HG03135 (cell line): ENCODE measurements around the gene PLPP3.

ENCODE experiments used
- ATAC-seq: cut with Tn5 transposase; IDR thresholded peaks from one replicate; pipeline ENCODE4 v1.9.1; 2021; ENCODE audit warnings: mild to moderate bottlenecking, moderate library complexity; ENCODE audit not compliant: unreplicated experiment

PLPP3 gene

DNA sequence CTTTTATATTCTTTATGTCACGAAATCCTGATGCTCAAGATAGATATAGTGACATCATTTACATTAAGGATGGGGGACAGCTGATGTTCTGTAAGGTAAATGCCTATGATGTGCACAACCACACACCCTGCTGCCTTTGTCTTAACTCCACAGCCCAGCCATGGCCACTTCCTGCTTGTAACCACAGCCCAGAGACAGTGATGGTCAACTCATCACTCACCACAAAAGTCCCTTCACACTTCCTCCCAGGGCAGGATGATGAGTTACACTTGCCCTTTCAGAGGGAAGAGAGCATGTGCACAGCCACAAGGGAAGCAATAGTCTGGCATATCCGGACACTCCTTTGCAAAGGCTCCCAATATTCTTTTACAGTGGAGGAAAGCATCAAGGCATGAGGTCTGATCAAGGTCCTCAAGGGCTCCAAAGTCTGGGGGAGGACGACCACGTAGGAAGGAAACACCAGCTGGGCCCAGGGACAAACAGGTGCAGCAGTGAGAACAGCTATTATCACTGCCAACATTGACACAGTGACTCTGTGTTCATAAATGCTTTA is 53.8 kb downstream of the PLPP3 start:
- ATAC-seq = peak; percentile 79

DNA sequence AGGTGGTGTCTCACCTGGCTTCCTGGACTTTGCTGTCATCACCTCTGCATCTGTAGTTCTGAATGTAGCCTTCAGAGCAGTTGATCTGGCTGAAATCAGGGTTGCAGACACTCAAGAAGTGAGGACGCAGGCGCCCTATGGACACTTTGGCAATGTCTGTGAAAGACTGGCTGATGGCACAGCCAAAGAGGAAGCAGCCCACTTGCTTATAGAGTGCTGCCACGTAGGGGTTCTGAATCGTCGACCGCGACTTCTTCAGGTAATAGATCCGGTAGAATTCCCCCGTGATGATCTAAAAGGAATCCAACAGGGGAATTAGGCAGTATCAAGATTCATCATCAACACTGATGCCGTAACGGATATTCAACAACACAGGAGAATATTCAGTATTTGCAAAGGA is 55.1 kb downstream of the PLPP3 start:
- no peak for ATAC-seq

DNA sequence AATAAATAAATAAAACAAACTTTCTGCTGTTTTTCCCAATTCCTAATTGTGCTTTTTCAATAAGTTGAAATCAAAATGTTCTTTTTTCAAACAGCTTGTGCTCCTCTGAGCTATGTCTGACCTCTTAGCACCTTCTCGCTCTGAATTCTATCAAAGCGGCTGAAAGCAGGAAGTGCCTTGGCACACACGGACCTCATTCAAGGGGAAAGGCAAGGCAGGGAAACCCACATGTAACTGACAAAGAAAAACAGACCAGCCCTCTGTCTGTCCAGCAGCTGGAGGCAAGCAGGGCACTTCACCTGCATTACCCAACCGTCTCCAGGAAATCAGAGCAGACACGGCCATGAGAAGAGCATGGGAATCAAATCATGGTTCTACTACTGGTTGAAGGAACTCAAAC is 56.7 kb downstream of the PLPP3 start:
- ATAC-seq = no peak

DNA sequence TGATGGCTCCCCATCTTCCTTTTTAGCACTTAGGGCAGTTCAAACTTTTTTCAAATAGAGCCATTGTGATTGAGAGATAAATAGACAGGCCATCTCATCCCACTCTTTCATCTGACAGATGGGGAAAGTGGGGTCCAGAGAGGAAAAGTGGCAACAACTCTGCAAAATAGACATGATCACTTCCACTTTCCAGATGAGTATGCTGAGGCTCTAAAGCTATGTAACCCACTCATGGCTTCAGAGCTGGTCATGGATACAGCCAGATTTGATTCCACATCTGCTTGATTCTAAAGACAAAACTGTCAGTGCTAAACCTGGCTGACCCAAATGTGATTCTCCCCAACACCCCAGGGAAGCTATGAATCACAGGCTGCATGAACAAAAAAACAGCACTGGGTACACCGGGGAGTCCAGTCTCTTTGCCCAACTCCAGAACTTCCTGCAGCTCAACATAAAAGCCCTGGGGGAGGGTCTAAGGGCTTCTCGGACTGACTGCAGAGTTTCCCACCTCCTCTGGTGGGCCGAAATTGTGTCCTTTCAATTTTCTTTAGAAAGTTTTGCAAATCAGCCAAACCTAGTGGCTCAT is 59.3 kb downstream of the PLPP3 start:
- no peak for ATAC-seq

DNA sequence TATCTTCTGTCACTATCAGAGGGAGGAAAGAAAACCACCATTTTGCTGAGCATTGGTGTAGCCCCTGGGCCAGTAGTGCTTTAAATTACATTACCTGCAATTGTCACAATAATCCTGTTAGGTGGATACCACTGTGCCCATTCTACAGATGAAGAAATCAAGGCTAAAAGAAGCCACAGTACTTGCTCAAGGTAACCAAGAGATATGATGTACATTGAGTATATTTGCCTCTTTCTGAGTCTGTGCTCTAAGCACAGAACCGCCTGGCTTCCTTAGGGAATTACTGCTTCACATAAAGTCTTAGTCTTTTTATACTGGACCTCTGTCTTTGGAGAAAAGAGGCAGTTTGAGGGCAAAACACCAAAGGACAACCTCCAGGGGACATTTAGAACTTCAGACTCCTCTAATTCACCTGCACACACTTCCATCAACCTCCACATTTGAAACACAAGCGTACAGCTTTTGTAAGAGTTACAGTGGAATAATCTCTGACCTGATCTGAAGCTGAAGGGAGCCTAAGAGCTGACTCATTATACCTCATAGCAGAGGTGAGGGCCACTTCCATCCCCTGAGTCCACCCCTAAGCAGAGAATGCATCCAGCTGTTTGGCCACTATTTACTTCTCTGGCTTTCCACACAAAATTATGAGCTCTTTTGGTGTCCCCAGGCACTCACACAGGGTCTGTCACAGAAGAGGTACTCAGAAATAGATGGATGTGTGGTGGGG is 61.8 kb downstream of the PLPP3 start:
- no peak for ATAC-seq

DNA sequence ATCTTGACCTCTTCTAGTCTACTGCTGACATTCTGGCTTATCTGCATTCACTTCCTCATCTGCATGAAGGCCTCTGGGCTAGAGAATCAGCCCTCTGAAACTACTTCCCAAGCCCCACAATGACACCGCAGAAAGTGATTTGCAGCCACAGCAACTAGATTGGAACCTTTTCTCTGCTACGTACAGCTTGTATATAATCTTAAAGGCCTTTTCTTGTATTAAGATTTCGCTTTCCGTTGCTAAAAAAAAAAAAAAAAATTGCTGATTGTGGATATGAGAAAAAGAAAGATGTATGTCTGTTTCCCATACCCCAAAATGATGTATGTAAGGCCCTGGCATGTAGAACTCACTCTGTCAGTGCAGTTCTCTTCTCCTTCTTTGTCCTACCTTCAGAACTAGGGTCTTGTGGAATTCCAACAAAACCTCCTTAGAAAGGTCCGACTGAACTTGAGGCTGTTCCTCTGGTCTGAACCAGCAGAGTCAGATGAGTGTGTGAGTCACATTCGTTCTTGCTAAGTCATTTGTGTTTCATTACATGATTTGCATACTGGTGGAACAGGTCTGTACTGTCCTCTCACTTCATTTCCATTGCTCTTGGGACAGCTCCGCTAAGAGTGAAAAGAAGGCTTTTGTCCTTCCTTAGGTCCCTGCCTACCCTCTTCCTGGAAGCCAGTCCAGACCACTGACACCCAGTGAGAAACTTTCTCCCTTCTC is 62.7 kb downstream of the PLPP3 start:
- peak; percentile 94 for ATAC-seq

DNA sequence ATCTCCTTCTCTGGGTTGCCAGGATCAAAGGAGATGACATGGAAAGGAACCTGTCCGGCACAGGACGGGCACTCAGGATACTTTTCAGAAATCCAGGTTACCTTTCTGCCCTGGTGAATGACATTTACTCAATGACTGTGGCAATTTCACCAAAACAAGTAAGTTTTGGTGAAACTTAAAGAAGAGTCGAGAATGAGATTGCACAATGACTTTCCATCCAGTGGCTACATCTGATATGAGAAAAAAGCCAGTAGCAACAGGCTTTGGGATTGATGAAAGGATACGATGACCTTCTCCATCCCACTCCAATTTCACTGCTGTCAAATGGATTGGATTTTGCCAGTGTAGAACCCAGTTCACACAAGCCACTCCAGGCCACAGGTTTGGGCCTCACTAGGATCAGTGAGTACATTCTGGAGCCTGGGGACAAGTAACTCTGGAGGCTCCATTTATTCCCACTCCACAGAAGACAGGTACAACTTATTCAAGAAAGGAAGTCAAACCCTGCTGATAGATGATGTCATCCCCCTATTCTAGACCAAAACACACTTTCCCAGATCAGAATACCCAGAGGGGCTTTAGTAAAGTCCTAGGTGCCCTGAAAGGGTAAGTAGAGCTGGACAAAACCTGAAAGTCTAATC is 63.3 kb downstream of the PLPP3 start:
- peak; percentile 8 for ATAC-seq

DNA sequence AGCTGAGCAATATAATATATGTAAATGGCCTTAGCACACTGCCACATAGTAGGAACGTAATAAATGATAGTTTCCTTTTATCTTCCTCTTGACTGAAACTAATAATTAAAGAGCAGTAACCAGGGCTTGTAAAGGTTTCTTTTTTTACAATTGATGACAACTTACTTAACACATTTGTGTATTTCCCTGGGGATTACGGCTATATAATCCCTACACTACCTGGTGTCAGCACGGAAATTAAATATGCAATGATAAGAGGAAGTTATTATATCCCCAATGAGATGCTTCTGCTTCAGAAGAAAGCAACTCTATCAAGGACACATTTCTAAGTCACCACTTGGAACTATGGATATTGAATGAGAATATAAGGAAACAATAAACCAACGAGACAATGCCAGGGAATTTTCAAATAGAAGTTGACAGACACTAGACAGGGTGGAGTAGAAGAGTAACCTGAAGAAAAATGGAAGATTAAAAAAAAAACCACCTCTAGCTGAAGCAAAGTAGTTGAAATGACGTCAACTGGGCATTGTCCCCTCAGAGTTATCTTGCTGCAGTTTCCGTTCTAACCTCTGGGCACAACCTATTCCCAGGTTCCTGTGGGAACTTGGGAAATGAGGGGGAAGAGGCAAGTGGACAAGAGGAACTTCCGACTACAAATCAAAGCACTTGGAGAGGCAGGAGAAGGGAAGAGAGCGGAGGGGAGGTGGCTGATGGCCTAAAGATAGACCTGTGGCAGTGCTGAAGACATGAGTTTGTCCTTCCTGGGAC is 66.5 kb downstream of the PLPP3 start:
- no peak for ATAC-seq

DNA sequence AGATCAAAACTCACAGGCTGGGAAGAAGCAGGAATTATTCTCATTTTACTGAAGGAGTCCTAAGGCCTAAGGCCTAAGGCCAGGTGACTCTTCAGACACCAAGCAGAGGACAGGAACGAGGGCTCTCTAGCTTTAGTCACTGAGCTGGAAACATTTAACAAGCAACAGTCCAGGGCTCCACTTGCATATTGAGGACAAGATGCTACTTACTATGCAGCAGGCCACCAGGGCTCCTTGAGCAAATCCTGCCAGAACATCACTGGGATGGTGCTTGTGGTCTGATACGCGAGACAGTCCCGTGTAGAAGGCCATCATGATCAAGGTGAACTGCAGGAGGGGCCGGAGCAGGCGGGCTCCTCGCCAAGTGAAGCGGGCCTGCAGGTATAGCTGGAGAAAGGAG is 67.6 kb downstream of the PLPP3 start:
- ATAC-seq = no peak

DNA sequence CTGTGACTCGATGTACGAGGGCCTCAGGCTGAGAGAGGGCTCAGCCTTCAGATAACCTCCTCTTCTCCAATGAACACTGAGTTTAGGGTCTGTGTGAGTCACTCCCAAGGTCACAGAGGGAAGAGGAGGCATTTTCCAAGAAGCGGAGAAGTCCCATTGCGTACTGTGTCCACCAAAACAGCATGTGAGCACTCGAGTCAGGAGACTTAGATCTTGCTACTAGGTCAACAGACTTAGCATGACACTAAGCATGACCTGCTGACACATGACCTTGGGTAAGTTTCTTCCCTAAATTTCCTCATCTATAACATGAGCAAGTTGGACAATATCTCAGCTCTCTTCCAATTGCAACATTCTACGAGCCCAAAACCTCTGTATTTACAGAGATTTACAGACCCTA is 68.0 kb downstream of the PLPP3 start:
- no peak for ATAC-seq

DNA sequence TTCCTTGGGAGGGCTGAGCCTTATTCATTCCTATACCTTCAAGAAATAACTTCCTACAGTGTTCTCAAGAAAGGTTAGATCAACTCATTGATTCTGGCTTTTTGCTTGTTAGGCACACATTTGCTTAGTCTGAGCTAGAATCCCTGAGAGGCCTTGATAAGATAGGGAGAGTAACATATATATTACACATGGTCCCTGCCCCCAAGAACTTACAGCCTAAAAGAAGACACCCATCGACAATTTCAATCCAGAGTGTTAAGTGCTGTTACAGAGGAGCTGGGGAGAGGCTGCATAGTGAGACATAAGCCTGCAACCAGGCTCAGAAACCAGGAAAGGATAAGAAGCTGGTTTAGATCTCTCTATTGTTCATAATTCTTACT is 68.7 kb downstream of the PLPP3 start:
- ATAC-seq = no peak

DNA sequence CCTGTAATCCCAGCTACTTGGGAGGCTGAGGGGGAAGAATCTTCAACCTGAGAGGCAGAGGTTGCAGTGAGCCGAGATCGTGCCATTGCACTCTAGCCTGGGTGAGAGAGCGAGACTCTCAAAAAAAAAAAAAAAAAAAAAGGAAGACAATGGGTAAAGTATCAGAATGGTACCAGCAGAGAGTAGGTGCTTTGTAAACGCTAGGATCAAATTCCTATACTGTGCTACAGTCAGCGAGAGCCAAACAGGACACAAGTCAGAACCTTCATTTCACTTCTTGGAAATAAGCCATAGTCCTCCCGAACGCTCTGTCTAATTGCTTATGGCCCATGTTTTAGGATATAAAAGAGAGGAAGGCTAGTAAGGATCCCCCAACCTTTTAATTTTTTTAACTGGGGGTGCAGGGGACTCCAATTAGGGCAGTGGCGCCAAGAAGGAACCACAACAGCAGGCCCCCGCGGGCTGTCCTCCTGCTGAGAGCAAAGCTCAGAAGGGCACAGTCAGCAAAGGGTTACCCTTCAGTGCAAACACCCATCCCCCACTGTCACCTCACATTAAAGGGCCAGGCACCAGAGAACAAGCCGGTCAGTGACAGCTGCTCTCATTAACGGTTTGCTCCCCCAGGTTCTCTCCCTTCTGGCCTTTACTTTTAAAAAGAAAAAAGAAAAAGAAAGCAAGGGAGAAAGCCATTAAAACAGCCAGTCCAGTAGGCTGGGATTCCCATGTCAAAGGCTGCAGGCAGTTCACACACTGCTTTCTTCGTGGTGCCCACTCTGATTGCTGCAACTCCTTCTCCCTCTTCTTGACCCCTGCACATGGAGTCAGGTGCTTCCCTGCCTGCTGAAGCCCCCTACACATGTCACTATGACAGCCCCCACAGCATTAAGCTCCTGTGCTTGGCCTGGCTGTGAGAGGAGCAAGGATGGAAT is 69.4 kb downstream of the PLPP3 start:
- no peak for ATAC-seq

DNA sequence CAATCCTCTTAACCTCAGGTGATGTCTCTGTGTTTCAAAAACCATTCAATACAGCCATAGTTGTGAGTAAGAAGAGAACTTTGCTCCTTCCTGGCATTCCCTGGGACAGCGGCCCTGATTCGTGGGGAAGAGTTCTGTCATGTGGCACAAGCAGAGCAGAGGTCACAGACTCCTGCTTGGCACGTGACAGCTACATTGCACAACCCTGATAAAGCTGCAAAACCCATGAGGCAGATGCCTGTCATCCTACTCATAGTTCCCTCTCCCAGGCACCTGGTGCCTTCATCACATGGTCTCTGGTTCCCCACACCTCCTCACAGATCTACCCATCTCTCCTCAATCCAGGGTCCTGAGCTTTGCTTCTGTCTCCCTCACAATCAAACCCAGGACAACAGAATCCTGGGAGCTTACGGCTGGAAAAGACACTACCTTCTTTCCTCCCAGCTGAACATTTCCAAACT is 70.8 kb downstream of the PLPP3 start:
- no peak for ATAC-seq

DNA sequence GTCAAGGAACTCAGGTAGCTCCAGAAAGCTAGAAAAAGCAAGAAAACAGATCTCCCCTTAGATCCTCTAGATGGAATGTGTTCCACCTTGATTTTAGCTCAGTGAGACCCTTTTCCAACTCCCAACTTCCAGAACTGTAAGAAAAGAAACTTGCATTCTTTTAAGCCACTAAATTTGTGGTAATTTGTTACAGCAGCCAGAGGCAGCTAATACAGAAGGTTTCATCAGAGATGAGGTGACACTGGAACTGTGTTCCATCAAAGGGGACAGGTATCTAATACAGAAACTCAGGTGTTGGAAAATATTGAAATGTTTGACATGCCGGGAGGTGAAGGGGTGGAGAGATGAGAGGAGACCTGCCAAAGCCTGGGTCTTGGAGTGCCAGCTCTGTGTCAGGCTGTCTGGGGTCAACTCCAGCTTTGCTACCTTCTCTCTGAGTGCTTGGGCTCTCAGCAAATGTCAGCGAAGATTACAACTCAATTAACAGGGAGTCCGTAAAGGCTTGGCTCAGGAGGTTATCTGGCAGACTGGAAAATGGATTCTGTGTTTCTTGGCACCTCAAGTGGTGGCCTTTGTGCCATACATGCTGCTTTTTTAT is 71.3 kb downstream of the PLPP3 start:
- ATAC-seq = no peak

DNA sequence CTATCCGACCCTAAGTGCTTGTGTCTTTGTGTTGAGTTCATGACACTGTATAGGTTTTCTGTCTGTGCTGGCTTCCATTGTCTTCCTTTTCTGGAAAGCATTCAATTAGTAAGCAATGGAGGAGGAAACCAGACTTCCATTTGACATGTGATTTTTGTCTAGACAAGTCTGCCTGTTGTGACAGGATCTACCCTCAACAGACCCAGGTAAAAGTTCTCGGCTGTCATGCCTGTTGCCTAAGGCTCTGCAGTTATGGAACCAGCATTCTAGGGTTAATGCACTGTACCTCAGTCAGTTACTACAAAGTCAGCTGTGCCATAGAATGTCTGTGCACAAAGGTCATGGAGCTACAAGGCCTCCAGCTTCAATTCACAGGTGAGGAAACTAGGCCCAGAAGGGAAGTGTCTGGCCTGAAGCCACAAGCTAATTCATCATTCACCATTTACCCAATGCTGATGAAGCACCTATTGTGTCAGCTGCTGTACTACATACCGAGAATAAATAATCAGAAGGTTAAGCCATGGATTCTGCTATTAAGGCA is 72.3 kb downstream of the PLPP3 start:
- ATAC-seq = no peak

DNA sequence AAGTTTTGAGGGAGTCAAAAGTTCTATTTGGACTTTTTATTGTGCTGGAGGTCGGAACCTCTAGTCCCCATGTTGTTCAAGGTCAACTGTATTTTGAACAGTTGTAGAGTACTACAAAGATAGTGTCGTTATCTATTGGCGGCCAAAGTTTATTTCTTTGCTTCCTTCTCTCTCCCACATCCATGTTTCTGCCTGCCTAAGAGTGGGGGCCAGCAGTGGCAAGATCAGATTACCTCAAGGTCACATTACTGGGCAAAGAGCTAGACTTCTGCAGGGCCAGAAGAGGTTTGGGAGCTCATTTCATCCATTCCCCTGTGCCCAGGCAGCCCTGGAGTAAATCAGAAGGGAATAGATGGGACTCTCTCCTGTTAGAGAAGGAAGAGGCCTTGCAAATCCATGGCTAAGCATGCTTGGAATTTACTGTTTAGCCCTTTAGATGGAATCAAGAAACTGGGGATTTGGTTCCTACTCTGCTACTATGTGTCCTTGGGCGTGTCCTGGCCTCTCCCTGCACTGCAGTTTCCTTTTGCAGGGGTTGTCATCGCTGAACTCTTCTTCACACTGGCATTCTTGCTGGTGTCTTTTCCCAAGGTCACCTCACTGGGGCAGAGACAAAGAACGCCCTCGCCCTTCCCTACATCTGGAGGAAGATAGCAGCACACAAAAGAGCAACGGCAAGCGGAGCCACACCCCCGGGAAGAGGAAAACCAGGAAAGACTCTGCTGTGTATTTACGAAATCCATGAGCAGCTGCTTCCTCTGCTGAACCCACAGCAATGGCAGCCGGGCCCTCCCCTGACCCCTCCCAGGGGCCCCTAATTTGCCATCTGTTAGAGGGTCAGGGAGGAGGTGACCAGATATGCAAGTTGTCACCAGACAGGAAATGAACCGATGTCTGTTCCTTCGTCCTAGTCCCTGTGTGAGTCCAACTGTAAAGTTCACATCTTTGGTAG is 73.3 kb downstream of the PLPP3 start:
- ATAC-seq = no peak

DNA sequence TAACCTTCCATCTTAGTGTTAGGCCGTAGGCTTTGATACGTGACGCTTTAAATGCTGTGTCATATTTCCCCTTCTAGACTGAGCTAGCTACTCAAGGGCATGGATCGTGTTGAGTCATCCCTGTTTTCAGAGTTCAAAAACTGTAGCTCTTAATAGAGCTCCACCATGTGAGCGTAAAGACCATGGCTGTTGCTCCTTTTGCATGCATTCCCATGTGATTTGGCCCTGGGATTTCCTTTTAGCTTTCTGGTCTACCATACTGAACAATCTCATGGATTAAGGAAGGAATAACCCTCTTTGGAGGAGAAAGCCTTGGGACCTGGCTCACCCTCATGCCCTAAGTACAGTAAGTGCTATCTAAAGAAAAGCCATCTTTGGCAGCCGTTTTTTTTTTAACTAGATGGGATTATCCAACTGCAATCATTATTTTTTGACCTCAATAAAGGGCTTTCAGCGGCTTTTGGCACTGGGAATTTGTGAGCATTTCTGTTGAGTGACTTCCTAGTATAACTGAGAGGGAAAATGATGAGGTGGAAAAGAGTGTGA is 76.6 kb downstream of the PLPP3 start:
- ATAC-seq = no peak

DNA sequence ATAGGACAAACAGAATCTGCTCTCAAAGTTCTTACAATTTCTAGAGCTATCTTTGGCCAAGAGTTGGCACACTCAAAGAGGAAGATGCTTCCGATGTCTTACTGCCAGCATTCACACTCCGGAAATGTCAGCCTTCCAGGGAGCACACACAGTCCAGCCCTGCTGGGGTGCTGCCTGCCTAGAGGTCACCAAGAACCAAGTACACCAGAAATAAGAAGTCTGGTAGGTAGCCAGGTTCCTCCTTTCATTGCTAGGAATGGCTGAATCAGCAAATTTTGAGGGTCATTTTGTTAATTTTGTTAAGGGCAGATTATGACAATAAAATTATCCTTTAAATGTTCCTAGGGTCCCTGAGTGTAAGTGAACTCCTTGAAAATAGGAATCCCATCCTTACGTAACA is 77.5 kb downstream of the PLPP3 start:
- no peak for ATAC-seq
